HCT116 (cell line): ENCODE measurements around the gene IFT122.

Experiments used
- CEBPB ChIP-seq: IDR thresholded peaks from 2 replicates; pipeline ENCODE4 v1.6.1; 2012; ENCODE audit warnings: low read depth
- CTCF ChIP-seq, 3 experiments: fragments of 200-600 bp in 1 of 3; sonication (generic) in 1 of 3; IDR thresholded peaks in 2 of 3; conservative IDR thresholded peaks in 1 of 3; 2 replicates each; pipeline ENCODE4 v1.5.1; 2012 to 2017; ENCODE audit warnings: low read depth in 2 of 3, low read length in 2 of 3, antibody characterized with exemption in 1 of 3, borderline replicate concordance in 1 of 3, control low read depth in 1 of 3, mild to moderate bottlenecking in 1 of 3, mixed read lengths in 1 of 3, mixed run types in 1 of 3, moderate library complexity in 1 of 3; ENCODE audit not compliant: insufficient read depth in 1 of 3
- EGR1 ChIP-seq: IDR thresholded peaks from 2 replicates; pipeline ENCODE4 v1.6.1; 2012; ENCODE audit warnings: low read depth
- EZH2 ChIP-seq: fragments of 200-600 bp; sonication (generic); IDR thresholded peaks from 2 replicates; pipeline ENCODE4 v1.6.1; 2017; ENCODE audit warnings: antibody characterized with exemption, mixed run types
- MAX ChIP-seq: IDR thresholded peaks from 2 replicates; pipeline ENCODE4 v1.6.1; 2012
- POLR2A ChIP-seq: IDR thresholded peaks from 2 replicates; pipeline ENCODE4 v1.7.0; 2011; ENCODE audit warnings: borderline replicate concordance; ENCODE audit not compliant: insufficient read depth, insufficient read length; ENCODE audit errors: extremely low read depth
- POLR2AphosphoS5 ChIP-seq: IDR thresholded peaks from 2 replicates; pipeline ENCODE4 v1.6.1; 2011; ENCODE audit warnings: mild to moderate bottlenecking, low read depth, low read length, moderate library complexity
- SIN3A ChIP-seq: IDR thresholded peaks from 2 replicates; pipeline ENCODE4 v1.6.1; 2012; ENCODE audit warnings: low read depth
- SP1 ChIP-seq: IDR thresholded peaks from 2 replicates; pipeline ENCODE4 v1.6.1; 2012; ENCODE audit warnings: low read depth
- ZFX ChIP-seq: fragments of 450-650 bp; IDR thresholded peaks from 2 replicates; pipeline ENCODE4 v1.6.1; 2017
- ZNF274 ChIP-seq: fragments of 200-500 bp; sonication (Bioruptor generic); IDR thresholded peaks from 2 replicates; pipeline ENCODE4 v1.6.1; 2014; ENCODE audit warnings: mild to moderate bottlenecking, low read depth, low read length, inconsistent platforms

- TF ChIP-seq CTCF (IDR thresholded peaks at IDR 0.05 in 2 of 3, conservative IDR thresholded peaks at IDR 0.05 in 1 of 3; ENCODE audit: borderline replicate concordance in 1 of 3, insufficient read depth in 1 of 3, low read depth in 2 of 3, low read length in 2 of 3) = no peak
- no peak for TF ChIP-seq POLR2AphosphoS5
- no peak for TF ChIP-seq SIN3A
- TF ChIP-seq EGR1 = no peak
- no peak for TF ChIP-seq CEBPB
- no peak for TF ChIP-seq EZH2
- TF ChIP-seq POLR2A = no peak
- TF ChIP-seq SP1 = no peak
- peak; percentile 33; the same call in 1 of the 2 replicates for TF ChIP-seq MAX
- TF ChIP-seq ZNF274 = no peak
- no peak; the same call in 1 of the 2 replicates for TF ChIP-seq ZFX
These were observed 703 bp upstream of the IFT122 start for GRCh38 chr3:129439226-129439816.
